ENCODE data around the gene FAM32A.
"Not testable (repeated sequence)": the region's sequence is repeated elsewhere in the genome, so short reads cannot be mapped to it uniquely, and the experiment has no call there.

Gene FAM32A

GRCh38 chr19:16157601-16158000 lies 27.6 kb upstream of the FAM32A start:
- Mint-ChIP-seq H3K4me3 (no peak overlapping the region), H3K27ac (no peak overlapping the region), H3K36me3 (peaks cover 6% of the 10 kb centered on the region), H3K9me3 (no peaks in the 10 kb centered on the region), H3K4me1 (peaks cover 11% of the 10 kb centered on the region), H3K27me3 (no peaks in the 10 kb centered on the region)

DNA sequence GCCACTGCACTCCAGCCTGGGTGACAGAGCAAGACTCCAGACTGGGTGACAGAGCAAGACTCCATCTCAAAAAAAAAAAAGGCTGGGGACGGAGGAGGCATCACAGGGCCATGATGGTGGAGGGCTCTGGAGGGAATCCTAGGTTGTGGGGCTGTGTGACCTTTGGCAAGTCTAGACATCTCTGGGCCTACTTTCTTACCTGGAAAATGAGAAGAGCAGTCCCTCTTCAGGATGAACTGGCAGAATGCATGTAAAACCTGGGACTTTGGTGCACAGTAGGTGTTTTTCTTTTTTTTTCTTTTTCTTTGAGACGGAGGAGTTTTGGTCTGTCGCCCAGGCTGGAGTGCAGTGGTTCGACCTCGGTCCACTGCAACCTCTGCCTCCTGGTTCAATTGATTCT lies 25.6 kb upstream of the FAM32A start:
- H3K4me1 Mint-ChIP-seq = peaks cover 11% of the 10 kb centered on the region
- no peaks in the 10 kb centered on the region for H3K27me3 Mint-ChIP-seq
- H3K27ac Mint-ChIP-seq = no peak overlapping the region
- H3K36me3 Mint-ChIP-seq = peaks cover 6% of the 10 kb centered on the region
- H3K9me3 Mint-ChIP-seq = no peaks in the 10 kb centered on the region
- no peak overlapping the region for H3K4me3 Mint-ChIP-seq

GRCh38 chr19:16160445-16160942 lies 24.7 kb upstream of the FAM32A start:
- Mint-ChIP-seq H3K9me3 (no peaks in the 10 kb centered on the region), H3K27ac (no peak overlapping the region), H3K27me3 (no peaks in the 10 kb centered on the region), H3K4me3 (no peak overlapping the region), H3K4me1 (peaks cover 11% of the 10 kb centered on the region), H3K36me3 (peaks cover 2% of the 10 kb centered on the region)

- H3K4me3 Mint-ChIP-seq = no peak overlapping the region
- H3K36me3 Mint-ChIP-seq = peaks cover 2% of the 10 kb centered on the region
- H3K27me3 Mint-ChIP-seq = no peaks in the 10 kb centered on the region
- H3K27ac Mint-ChIP-seq = no peak overlapping the region
- H3K4me1 Mint-ChIP-seq = peaks cover 11% of the 10 kb centered on the region
- no peaks in the 10 kb centered on the region for H3K9me3 Mint-ChIP-seq
Observed at GRCh38 chr19:16160943-16161560, 24.2 kb upstream of the FAM32A start.

GRCh38 chr19:16161840-16162239 lies 23.4 kb upstream of the FAM32A start:
- Mint-ChIP-seq H3K4me1 (peaks cover 11% of the 10 kb centered on the region), H3K9me3 (no peaks in the 10 kb centered on the region), H3K4me3 (no peak overlapping the region), H3K27me3 (no peaks in the 10 kb centered on the region), H3K36me3 (peaks cover 2% of the 10 kb centered on the region), H3K27ac (no peak overlapping the region)

- Mint-ChIP-seq H3K27me3 (no peaks in the 10 kb centered on the region), H3K4me1 (peaks cover 11% of the 10 kb centered on the region), H3K36me3 (no peaks in the 10 kb centered on the region), H3K27ac (no peak overlapping the region), H3K9me3 (no peaks in the 10 kb centered on the region), H3K4me3 (no peak overlapping the region)
Observed at GRCh38 chr19:16164222-16164890, 20.9 kb upstream of the FAM32A start.

DNA sequence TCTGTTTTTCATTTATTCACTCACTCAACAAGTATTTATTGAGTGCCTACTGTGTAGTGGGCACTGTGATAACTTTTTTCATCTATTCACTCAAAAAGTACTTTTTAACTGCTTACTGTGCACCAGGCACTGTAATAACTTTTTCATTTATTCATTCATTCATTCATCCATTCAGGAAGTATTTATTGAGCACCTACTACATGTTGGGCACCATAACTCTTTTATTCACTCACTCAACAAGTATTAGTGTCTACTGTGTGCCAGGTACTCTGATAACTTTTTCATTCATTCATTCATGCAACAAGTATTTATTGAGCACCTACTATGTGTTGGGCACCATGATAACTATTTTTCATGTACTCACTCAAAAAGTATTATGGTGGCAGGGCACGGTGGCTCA lies 18.8 kb upstream of the FAM32A start:
- Mint-ChIP-seq H3K27ac (no peak overlapping the region), H3K9me3 (no peaks in the 10 kb centered on the region), H3K27me3 (no peaks in the 10 kb centered on the region), H3K4me3 (no peak overlapping the region), H3K36me3 (no peaks in the 10 kb centered on the region), H3K4me1 (peaks cover 3% of the 10 kb centered on the region)

DNA sequence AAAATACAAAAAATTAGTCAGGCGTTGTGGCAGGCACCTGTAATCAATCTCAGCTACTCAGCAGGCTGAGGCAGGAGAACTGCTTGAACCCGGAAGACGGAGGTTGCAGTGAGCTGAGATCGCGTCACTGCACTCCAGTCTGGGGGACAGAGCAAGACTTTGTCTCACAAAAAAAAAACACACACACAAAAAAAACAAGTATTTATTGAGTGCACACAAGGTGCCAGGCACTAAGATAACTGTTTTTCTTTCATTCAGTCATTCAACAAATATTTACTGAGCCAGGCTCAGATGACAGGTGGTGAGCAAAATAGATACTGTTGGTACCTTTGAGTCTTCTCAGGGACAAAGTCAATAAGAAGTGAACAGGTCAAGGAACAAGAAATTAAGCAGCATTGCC lies 18.2 kb upstream of the FAM32A start:
- no peaks in the 10 kb centered on the region for H3K4me1 Mint-ChIP-seq
- H3K27ac Mint-ChIP-seq = no peak overlapping the region
- H3K4me3 Mint-ChIP-seq = no peak overlapping the region
- no peaks in the 10 kb centered on the region for H3K9me3 Mint-ChIP-seq
- no peaks in the 10 kb centered on the region for H3K36me3 Mint-ChIP-seq
- no peaks in the 10 kb centered on the region for H3K27me3 Mint-ChIP-seq

- Mint-ChIP-seq H3K36me3 (no peaks in the 10 kb centered on the region), H3K27me3 (no peaks in the 10 kb centered on the region), H3K9me3 (no peaks in the 10 kb centered on the region), H3K4me3 (no peak overlapping the region), H3K27ac (no peak overlapping the region), H3K4me1 (no peaks in the 10 kb centered on the region)
Observed at GRCh38 chr19:16168465-16169081, 16.6 kb upstream of the FAM32A start.

GRCh38 chr19:16170134-16170533 lies 15.1 kb upstream of the FAM32A start:
- no peaks in the 10 kb centered on the region for H3K4me1 Mint-ChIP-seq
- no peak overlapping the region for H3K27ac Mint-ChIP-seq
- no peaks in the 10 kb centered on the region for H3K36me3 Mint-ChIP-seq
- H3K9me3 Mint-ChIP-seq = no peaks in the 10 kb centered on the region
- H3K4me3 Mint-ChIP-seq = no peak overlapping the region
- no peaks in the 10 kb centered on the region for H3K27me3 Mint-ChIP-seq

DNA sequence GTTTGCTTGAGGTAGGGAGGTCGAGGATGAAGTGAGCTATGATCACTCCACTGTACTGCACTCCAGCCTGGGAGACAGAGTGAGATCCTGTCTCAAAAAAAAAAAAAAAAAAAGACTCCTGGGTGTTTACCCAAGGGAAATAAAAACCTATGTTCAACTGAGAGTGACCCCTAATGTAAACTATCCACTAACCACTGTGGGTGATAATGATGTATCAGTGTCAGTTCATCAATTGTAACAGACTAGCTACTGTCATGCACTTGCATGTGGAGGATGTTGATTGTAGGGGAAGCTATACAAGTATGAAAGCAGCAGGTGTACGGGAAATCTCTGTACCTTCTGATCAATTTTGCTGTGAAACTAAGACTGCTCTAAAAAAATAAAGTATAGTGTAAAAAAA lies 9.3 kb upstream of the FAM32A start:
- Mint-ChIP-seq H3K36me3 (no peaks in the 10 kb centered on the region), H3K9me3 (no peaks in the 10 kb centered on the region), H3K27me3 (no peaks in the 10 kb centered on the region), H3K4me3 (no peak overlapping the region), H3K4me1 (no peaks in the 10 kb centered on the region), H3K27ac (no peak overlapping the region)

DNA sequence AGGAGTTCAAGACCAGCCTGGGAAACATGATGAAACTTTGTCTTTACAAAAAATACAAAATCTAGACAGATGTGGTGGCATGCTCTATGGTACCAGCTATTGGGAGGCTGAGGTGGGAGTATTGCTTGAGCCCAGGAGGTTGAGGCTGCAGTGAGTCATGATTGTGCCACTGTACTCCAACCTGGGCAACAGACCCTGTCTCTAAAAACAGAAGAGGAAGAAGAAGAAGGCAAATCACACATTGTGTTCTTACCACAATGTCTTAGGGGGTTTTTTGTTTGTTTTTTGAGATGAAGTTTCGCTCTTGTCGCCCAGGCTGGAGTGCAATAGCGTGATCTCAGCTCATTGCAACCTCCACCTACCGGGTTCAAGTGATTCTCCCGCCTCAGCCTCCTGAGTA lies 6.3 kb upstream of the FAM32A start:
- not testable (repeated sequence) for H3K27ac Mint-ChIP-seq, H3K36me3 Mint-ChIP-seq, H3K4me3 Mint-ChIP-seq, H3K27me3 Mint-ChIP-seq, H3K4me1 Mint-ChIP-seq, H3K9me3 Mint-ChIP-seq

DNA sequence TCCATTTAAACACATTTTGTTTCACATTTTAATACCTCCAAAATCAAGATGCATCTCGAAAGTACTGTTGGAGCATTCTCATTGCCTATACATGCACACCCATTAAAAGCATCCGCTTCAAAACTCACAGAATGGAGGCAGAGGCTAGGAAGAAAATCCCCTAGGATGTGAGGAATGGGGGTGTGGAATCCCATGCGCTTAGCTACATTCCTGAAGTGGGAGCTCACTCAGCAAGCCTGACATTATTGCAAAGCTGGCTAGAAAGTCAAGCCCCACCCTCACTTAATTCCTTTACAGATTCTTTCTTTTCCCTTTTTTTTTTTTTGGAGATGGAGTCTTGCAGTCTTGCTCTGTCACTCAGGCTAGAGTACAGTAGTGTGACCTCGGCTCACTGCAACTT lies 4.6 kb upstream of the FAM32A start:
- no peaks in the 10 kb centered on the region for H3K9me3 Mint-ChIP-seq
- no peak overlapping the region for H3K27ac Mint-ChIP-seq
- H3K27me3 Mint-ChIP-seq = no peaks in the 10 kb centered on the region
- no peak overlapping the region for H3K4me3 Mint-ChIP-seq
- peaks cover 5% of the 10 kb centered on the region for H3K36me3 Mint-ChIP-seq
- peaks cover 13% of the 10 kb centered on the region for H3K4me1 Mint-ChIP-seq

DNA sequence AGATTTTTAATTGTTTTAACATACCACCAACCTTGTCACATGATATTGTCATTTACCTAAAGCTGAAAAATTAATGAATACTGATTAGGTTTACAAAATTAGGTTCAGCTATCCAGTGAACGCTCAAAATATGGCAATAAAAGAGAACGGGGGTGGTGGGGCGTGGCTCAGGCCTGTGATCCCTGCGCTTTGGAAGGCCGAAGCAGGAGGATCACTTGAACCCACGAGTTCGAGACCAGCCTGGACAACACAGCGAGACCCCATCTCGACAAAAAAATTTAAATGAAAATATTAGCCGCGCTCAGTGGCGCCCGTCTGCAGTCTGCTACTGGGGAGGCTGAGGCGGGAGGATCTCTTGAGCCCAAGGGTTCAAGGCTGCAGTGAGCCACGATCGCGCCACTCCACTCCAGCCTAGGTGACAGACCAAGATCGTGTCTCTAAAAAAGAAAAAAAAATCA lies 516 bp upstream of the FAM32A start:
- Mint-ChIP-seq H3K36me3 (peaks cover 12% of the 10 kb centered on the region), H3K27ac (peak overlapping the region; percentile 98), H3K4me1 (peaks cover 40% of the 10 kb centered on the region), H3K27me3 (no peaks in the 10 kb centered on the region), H3K4me3 (peak overlapping the region; percentile 98), H3K9me3 (no peaks in the 10 kb centered on the region)

GRCh38 chr19:16185768-16186123 lies 536 bp downstream of the FAM32A start:
- no peaks in the 10 kb centered on the region for H3K27me3 Mint-ChIP-seq
- peak overlapping the region; percentile 98 for H3K27ac Mint-ChIP-seq
- H3K4me3 Mint-ChIP-seq = peak overlapping the region; percentile 98
- H3K36me3 Mint-ChIP-seq = peaks cover 12% of the 10 kb centered on the region
- peaks cover 40% of the 10 kb centered on the region for H3K4me1 Mint-ChIP-seq
- H3K9me3 Mint-ChIP-seq = no peaks in the 10 kb centered on the region

GRCh38 chr19:16188521-16188920 lies 3.3 kb downstream of the FAM32A start:
- Mint-ChIP-seq H3K36me3 (peaks cover 14% of the 10 kb centered on the region), H3K4me3 (peak overlapping the region; percentile 47), H3K27ac (no peak overlapping the region), H3K4me1 (peaks cover 35% of the 10 kb centered on the region), H3K27me3 (no peaks in the 10 kb centered on the region), H3K9me3 (no peaks in the 10 kb centered on the region)
